ENCODE measurements around the gene SOBP. TPM values are rescaled to one million over a fixed set of nuclear protein-coding genes. Genes with fewer than 3 reads are reported as not detected.

The SOBP gene
- total and polyA plus RNA-seq, 4 donors = 24.0 to 44.6 (median 37.0) TPM

DNA sequence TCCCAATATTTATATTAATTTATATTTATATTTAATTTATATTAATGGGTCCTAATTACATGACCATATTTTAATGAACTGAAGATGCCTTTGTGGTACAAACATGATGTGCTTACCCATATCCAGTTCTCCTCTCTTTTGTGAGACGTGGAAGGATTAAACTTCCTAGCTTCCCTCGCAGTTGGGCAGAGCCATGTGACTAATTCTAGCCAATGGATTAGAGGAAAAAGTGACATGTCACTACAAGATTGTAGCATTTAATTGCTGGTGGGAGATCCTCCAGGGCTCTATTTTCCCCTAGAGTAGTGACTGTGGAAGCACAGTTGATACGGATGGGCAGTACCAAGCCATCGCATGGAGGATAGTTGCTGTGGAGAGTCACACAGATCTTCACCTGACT, 4.8 kb upstream of the SOBP start:
- H3K9me3 ChIP-seq (ENCODE audit: control insufficient read depth, insufficient read depth, low read length) = no peaks in the 10 kb centered on the region
- H3K27ac ChIP-seq (ENCODE audit: low read depth, low read length) = no peak overlapping the region
- peaks cover 8% of the 10 kb centered on the region for H3K27me3 ChIP-seq (ENCODE audit: control insufficient read depth, insufficient read depth, low read length)
- no CpG with 5 or more reads among the region's 4 CpGs for WGBS (ENCODE audit: insufficient coverage)
- DNase-seq (ENCODE audit: low read depth in 4 of 6, low spot score in 6 of 6) = no peak
- H3K4me1 ChIP-seq (ENCODE audit: control insufficient read depth, insufficient read depth, low read length) = peaks cover 17% of the 10 kb centered on the region
- H3K4me3 ChIP-seq (ENCODE audit: low read depth, low read length) = no peak overlapping the region
- no peaks in the 10 kb centered on the region for H3K36me3 ChIP-seq (ENCODE audit: control insufficient read depth, insufficient read depth, low read length)

DNA sequence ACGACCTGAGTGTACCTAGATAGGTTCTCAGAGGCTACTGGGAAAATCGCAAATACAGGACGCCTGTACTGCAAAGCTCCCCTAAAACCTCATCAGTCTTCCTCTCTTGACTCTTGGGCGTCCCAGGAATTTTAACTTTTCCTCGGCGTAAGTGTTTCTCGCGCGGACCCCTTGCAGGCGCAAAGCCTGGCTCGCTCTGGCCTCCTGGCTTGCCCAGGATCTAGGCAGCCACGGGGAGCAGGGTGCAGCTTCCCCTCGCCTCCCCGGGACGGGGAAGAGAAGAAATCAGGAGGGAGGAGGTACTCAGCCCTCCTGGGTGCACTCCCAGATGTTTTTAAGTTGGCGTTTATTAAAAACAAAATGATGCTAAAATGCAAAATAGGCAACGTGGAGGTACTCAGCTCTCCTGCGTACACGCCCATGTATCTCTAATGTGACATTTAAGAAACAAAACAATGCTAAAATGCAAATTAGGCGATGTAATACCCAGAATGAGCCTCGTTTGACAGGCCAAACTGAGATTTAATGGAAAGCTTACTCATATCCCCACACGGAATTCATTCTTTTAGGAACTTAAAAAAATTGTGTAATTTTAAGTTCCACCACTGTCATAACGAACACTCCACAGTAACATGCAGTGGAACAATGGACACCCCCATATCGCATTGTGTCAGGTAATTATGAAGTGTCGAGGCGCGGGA, 1.6 kb upstream of the SOBP start:
- DNase-seq (ENCODE audit: low read depth in 4 of 6, low spot score in 6 of 6) = peak in 2 of 6 donors; percentile 27 to 36
- H3K4me3 ChIP-seq (ENCODE audit: low read depth, low read length) = peak overlapping the region; percentile 80
- H3K9me3 ChIP-seq (ENCODE audit: control insufficient read depth, insufficient read depth, low read length) = no peaks in the 10 kb centered on the region
- peaks cover 8% of the 10 kb centered on the region for H3K27me3 ChIP-seq (ENCODE audit: control insufficient read depth, insufficient read depth, low read length)
- peaks cover 24% of the 10 kb centered on the region for H3K4me1 ChIP-seq (ENCODE audit: control insufficient read depth, insufficient read depth, low read length)
- WGBS (ENCODE audit: insufficient coverage) = 5% methylated on average over 15 of the region's 27 CpGs
- H3K27ac ChIP-seq (ENCODE audit: low read depth, low read length) = peak overlapping the region; percentile 87
- no peaks in the 10 kb centered on the region for H3K36me3 ChIP-seq (ENCODE audit: control insufficient read depth, insufficient read depth, low read length)

DNA sequence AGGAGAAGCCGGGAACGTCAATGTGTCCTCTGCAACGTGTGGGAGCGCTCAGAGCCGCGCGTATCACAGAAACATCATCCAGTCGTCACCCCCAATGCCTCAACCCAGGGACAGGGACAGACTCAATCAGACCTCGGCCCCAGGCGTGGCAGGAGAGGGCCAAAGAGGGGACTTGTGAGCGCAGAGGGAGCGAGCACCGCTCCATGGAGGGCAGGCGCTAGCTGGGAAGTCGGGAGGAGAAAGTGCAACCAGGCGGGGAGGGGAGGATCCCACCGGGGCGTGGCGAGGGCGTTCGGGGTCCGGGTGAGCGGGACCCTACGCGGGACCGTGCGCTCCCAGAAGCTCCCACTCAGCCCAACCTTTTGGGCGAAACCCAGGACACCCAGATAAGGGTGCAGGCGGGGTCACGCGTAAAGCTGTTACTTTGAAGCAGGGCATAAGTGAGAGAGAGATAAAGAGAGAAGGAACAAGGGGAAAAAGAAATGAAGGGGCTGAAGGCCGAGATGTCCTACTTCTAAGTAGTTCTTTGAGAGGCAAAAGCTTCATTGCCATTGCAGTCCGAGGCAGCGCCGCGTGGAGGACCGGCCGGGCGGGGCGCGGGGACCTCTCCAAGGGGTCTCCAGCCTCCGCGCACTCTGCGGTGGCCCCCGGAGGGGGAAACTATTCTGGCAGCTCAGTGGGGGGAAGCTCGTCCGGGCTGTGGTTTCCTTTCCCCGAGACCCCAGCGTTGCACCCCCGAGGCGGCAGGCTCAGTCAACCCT, 862 bp upstream of the SOBP start:
- peak overlapping the region; percentile 87 for H3K27ac ChIP-seq (ENCODE audit: low read depth, low read length)
- no peaks in the 10 kb centered on the region for H3K9me3 ChIP-seq (ENCODE audit: control insufficient read depth, insufficient read depth, low read length)
- DNase-seq (ENCODE audit: low read depth in 4 of 6, low spot score in 6 of 6) = peak in 2 of 6 donors; percentile 69 to 74
- peak overlapping the region; percentile 80 for H3K4me3 ChIP-seq (ENCODE audit: low read depth, low read length)
- peaks cover 24% of the 10 kb centered on the region for H3K4me1 ChIP-seq (ENCODE audit: control insufficient read depth, insufficient read depth, low read length)
- WGBS (ENCODE audit: insufficient coverage) = under 1% methylated on average over 51 of the region's 51 CpGs
- H3K27me3 ChIP-seq (ENCODE audit: control insufficient read depth, insufficient read depth, low read length) = peaks cover 8% of the 10 kb centered on the region
- H3K36me3 ChIP-seq (ENCODE audit: control insufficient read depth, insufficient read depth, low read length) = no peaks in the 10 kb centered on the region

DNA sequence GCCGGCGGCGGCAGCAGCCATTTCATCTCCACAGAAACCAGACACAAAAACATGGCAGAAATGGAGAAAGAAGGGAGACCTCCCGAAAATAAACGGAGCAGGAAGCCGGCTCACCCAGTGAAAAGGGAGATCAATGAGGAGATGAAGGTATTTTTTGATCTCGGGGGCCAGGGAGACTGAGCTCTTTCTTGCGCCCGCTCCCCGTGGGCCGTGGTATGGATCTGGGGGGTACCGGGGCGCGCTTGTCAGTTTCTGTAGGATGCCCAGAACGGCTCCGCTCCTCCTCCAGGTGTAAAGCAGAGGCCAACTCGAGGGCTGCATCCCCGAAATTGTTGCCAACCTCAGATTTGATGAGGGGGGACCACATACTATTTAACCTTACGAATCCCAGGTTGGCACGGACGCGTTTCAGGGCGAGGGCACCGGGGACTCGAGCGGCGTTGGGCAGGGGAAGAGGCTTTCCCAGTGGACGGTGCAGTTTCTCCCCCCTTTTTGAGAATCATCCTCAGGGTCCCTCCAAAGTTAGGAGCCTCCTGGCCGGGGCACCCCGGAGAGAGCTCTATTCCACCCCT, 735 bp downstream of the SOBP start:
- DNase-seq (ENCODE audit: low read depth in 4 of 6, low spot score in 6 of 6) = peak in 2 of 6 donors; percentile 52 to 81
- Histone ChIP-seq H3K27ac (ENCODE audit: low read depth, low read length) (peak overlapping the region; percentile 82), H3K4me1 (ENCODE audit: control insufficient read depth, insufficient read depth, low read length) (peaks cover 27% of the 10 kb centered on the region), H3K36me3 (ENCODE audit: control insufficient read depth, insufficient read depth, low read length) (no peaks in the 10 kb centered on the region), H3K9me3 (ENCODE audit: control insufficient read depth, insufficient read depth, low read length) (no peaks in the 10 kb centered on the region), H3K27me3 (ENCODE audit: control insufficient read depth, insufficient read depth, low read length) (peaks cover 8% of the 10 kb centered on the region), H3K4me3 (ENCODE audit: low read depth, low read length) (peak overlapping the region; percentile 76)
- 0% methylated on average over 26 of the region's 30 CpGs for WGBS (ENCODE audit: insufficient coverage)

DNA sequence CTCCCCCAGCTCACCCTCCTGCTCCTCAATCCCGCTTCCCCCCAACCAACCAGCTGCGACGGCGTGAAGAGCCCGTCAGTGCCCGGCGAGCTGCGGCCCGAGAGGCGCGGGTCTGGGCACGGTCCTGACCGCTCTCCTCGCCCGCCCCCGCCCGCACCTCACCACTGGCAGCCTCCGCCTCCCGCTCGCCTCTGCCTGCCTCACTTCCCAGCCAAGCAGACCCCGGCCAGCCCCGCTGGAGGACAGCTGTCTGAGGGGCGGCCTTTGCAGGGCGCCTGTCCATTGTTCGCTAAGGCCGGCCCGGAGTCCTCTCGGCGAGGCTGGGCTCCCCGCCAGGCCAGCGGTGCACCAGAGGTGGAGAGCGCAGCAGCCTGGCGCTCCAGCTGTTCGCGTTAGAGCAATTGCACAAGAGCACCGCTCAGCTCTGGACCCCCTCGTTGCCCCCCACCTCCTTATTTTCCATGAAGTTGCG, 1.3 kb downstream of the SOBP start:
- Histone ChIP-seq H3K27me3 (ENCODE audit: control insufficient read depth, insufficient read depth, low read length) (peaks cover 8% of the 10 kb centered on the region), H3K4me1 (ENCODE audit: control insufficient read depth, insufficient read depth, low read length) (peaks cover 27% of the 10 kb centered on the region), H3K9me3 (ENCODE audit: control insufficient read depth, insufficient read depth, low read length) (no peaks in the 10 kb centered on the region), H3K27ac (ENCODE audit: low read depth, low read length) (peak overlapping the region; percentile 82), H3K36me3 (ENCODE audit: control insufficient read depth, insufficient read depth, low read length) (no peaks in the 10 kb centered on the region), H3K4me3 (ENCODE audit: low read depth, low read length) (peak overlapping the region; percentile 76)
- WGBS (ENCODE audit: insufficient coverage) = under 1% methylated on average over 33 of the region's 38 CpGs
- peak in 5 of 6 donors; percentile 48 to 82 (median 59) for DNase-seq (ENCODE audit: low read depth in 4 of 6, low spot score in 6 of 6)

DNA sequence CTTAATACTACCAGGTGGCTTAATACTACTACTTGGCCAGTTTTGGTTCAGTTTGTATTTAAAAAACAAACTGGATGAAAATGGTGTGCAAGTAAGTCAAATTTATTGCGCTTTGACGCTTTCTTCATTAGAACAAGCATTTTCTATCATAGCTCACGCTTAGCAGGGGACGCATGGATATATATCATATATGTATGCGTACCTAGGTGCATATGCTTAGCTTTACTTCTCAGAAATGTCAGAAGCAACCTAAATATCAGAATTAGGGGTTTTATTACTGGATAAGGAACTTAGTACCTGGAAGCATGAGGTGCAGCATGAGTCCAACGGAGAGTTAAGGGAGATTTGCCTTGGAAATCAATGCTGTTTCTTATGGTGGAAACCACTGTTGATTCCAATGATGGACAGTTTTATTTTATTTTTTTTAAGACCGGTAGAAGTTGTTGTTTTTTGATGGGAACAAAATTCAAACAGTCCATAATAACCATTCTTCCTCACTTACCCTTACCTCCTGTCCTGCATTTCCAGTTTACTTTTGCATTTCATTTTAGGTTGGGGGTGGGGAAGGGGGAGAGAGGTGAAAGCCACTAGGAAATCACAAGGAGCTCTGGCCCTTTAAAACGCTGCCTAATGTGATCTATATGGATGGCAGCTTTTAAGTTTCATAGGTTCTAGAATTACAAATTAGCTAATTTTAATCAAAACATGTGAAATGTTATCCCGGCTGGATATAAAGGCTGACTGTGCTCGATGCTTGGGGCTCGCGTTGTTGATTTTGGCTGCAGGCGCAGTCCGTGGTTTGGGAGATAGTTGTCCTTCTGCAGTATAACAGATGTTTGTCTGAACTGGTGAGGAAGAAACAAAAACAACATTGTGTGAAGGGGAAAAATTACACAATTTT, 2.1 kb downstream of the SOBP start:
- Histone ChIP-seq H3K27ac (ENCODE audit: low read depth, low read length) (peak overlapping the region; percentile 82), H3K4me3 (ENCODE audit: low read depth, low read length) (peak overlapping the region; percentile 76), H3K9me3 (ENCODE audit: control insufficient read depth, insufficient read depth, low read length) (no peaks in the 10 kb centered on the region), H3K4me1 (ENCODE audit: control insufficient read depth, insufficient read depth, low read length) (peaks cover 27% of the 10 kb centered on the region), H3K36me3 (ENCODE audit: control insufficient read depth, insufficient read depth, low read length) (no peaks in the 10 kb centered on the region), H3K27me3 (ENCODE audit: control insufficient read depth, insufficient read depth, low read length) (peaks cover 6% of the 10 kb centered on the region)
- peak in 3 of 6 donors; percentile 52 to 82 (median 64) for DNase-seq (ENCODE audit: low read depth in 4 of 6, low spot score in 6 of 6)
- WGBS (ENCODE audit: insufficient coverage) = 0% methylated on average over 4 of the region's 14 CpGs

DNA sequence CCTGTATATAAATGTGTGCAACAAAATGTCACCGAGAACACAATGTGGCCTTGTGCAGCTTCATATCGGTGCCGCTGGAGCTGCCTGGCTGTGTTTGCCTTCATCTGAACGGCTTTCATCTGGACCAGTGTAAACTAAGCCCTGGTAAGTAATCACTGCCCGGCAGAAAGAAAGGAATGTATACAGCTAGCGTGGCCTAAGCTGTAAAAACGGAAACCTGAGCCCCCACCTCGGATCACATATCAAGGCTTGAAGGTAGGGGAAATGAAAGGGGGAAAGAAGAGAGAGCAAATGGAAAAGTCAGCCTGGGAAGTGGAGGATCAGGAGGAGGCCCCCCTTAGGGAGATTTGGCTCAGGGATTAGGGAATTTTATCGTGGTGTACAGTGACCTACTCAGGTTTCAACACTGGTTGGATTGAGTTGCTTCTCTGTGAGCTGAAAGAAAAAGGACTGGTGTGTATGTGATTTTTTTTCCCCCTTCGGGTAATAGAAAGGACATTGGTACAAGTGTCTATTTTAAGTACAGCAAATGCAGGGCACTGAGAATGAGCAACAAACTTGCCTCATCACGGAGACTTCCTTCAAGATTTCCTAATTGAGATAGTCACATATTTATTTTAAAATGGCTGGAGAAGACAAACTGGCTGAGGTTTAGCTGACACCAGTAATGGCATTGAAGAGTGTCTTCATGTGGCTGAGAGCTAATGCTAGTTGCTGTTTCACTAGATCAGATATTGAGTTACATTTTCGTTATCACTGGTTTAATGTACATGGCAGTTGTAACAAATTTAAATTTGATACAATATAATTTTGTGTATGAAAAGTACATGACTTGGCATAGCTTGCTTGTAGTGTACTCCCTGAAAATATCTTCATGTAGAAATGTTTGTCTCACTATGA, 3.5 kb downstream of the SOBP start:
- Histone ChIP-seq H3K9me3 (ENCODE audit: control insufficient read depth, insufficient read depth, low read length) (no peaks in the 10 kb centered on the region), H3K4me3 (ENCODE audit: low read depth, low read length) (peak overlapping the region; percentile 76), H3K27ac (ENCODE audit: low read depth, low read length) (peak overlapping the region; percentile 82), H3K36me3 (ENCODE audit: control insufficient read depth, insufficient read depth, low read length) (no peaks in the 10 kb centered on the region), H3K27me3 (ENCODE audit: control insufficient read depth, insufficient read depth, low read length) (peaks cover 2% of the 10 kb centered on the region), H3K4me1 (ENCODE audit: control insufficient read depth, insufficient read depth, low read length) (peaks cover 20% of the 10 kb centered on the region)
- 11% methylated on average over 7 of the region's 12 CpGs for WGBS (ENCODE audit: insufficient coverage)
- peak in 3 of 6 donors; percentile 47 to 77 (median 62) for DNase-seq (ENCODE audit: low read depth in 4 of 6, low spot score in 6 of 6)

DNA sequence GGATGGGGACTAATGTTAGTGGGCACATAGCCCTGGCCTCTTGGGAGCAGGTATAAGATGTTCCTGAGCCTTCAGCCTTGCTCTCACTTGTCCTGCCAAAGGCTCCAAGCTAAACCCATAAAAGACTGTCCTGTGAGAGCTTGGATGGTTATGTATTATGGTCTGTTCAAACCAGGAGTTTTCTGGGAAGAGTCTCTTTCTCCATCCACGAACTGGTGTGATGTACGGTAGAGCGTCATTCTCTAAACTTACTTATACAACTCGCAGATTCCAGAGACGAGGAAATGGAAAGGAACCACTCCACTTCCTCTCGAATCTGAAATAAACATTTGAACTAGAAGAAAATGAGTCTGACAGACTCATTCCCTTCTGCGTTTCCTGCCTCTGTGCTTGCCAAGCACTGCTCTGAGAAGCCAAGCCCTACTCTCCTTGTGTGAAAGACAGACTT, 5.3 kb downstream of the SOBP start:
- H3K4me1 ChIP-seq (ENCODE audit: control insufficient read depth, insufficient read depth, low read length) = peaks cover 10% of the 10 kb centered on the region
- no peaks in the 10 kb centered on the region for H3K27me3 ChIP-seq (ENCODE audit: control insufficient read depth, insufficient read depth, low read length)
- 13% methylated on average over 2 of the region's 7 CpGs for WGBS (ENCODE audit: insufficient coverage)
- no peaks in the 10 kb centered on the region for H3K36me3 ChIP-seq (ENCODE audit: control insufficient read depth, insufficient read depth, low read length)
- peak overlapping the region; percentile 9 for H3K4me3 ChIP-seq (ENCODE audit: low read depth, low read length)
- peak in 2 of 6 donors; percentile 25 to 73 for DNase-seq (ENCODE audit: low read depth in 4 of 6, low spot score in 6 of 6)
- H3K27ac ChIP-seq (ENCODE audit: low read depth, low read length) = peak overlapping the region; percentile 81
- H3K9me3 ChIP-seq (ENCODE audit: control insufficient read depth, insufficient read depth, low read length) = no peaks in the 10 kb centered on the region

Data from spinal cord (tissue), 10 donors.